NCI-H1930 (cell line): Measurements from ENCODE around the gene SGMS1.
"Not testable (repeated sequence)": the region's sequence is repeated elsewhere in the genome, so short reads cannot be mapped to it uniquely, and the experiment has no call there.

ENCODE experiments used
- DNase-seq, 2 experiments: peaks; one replicate each; lab custom pipeline; 2025; lab: John Stamatoyannopoulos, UW

Gene SGMS1

GRCh38 chr10:50299948-50300669 is 323.6 kb downstream of the SGMS1 start:
- no peak for DNase-seq

DNA sequence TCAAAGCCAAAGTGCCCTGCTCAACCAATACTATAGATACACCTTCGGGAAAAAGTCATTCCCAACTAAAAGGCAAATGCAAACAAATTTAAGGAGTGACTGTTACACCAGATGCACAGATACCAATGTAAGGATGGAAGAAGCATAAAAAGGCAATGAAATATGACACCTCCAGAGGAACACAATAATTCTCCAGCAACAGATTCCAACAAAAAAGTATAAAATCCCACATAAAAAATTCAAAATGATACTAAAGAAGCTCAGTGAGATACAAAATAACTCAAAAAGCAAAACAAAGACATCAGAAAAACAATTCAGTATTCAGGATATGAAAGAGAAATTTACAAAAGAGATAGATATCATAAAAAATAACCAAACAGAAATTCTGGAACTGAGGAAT is 328.4 kb downstream of the SGMS1 start:
- DNase-seq = no peak

GRCh38 chr10:50294582-50294981 is 329.2 kb downstream of the SGMS1 start:
- no peak for DNase-seq

GRCh38 chr10:50293513-50294313 is 330.0 kb downstream of the SGMS1 start:
- no peak for DNase-seq

- no peak for DNase-seq
Measured at GRCh38 chr10:50291261-50291850, 332.4 kb downstream of the SGMS1 start.

GRCh38 chr10:50289196-50289595 is 334.6 kb downstream of the SGMS1 start:
- DNase-seq = no peak

- DNase-seq = no peak
Measured at GRCh38 chr10:50286996-50287803, 336.6 kb downstream of the SGMS1 start.

DNA sequence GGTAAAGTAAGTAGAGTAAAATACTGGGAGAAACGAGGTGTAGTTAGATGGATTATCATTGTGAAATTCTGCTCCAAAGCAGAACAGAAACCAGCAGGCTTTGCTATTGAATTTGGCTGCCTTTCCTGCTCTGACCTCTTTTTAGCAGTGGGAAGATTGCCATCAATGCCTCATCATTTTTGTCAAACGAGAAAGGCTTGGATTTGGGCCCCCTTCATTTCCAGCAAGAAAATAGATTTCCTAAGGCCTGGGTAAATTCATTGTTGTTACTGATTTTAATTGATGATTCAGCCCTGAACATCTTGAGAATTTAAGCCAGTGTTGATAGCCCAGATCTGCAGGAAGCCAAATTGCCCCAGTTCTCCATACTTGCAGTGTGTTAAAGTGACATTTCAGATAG is 337.2 kb downstream of the SGMS1 start:
- DNase-seq = no peak

- no peak for DNase-seq
Measured at GRCh38 chr10:50281967-50282522, 341.7 kb downstream of the SGMS1 start.

DNA sequence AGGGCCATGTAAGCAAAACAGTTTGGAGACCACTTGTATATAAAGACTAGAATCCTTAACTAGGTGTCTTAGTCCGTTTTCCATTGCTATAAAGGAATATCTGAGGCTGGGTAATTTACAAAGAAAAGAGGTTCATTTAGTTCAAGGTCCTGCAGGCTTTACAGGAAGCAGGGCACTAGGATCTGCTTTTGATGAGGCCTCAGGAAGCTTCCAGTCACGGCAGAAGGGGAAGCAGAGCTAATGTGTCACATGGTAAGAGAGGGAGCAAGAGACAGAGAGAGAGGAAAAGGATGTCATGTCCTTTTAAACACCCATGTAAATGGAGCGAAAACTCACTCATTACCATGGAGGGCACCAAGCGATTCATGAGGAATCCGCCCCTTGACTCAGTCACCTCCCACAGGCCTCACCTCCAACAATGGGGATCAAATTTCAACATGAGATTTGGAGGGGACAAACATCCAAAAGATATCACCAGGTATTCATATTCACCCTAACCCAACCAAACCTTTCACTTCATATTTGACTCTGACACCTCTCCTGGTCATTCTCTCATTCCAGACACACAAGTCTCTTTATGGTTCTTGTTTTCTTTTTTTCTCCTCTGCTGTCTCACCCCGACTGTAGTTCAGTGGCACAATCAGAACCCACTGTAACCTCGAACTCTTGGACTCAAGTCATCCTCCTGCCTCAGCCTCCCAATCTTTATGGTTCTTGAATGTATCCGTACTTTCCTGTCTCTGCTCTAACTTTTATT is 342.4 kb downstream of the SGMS1 start:
- DNase-seq = no peak

- DNase-seq = no peak
Measured at GRCh38 chr10:50280049-50280841, 343.5 kb downstream of the SGMS1 start.

- DNase-seq = no peak
Measured at GRCh38 chr10:50279489-50279888, 344.3 kb downstream of the SGMS1 start.

- DNase-seq = no peak
Measured at GRCh38 chr10:50275650-50276235, 348.0 kb downstream of the SGMS1 start.

DNA sequence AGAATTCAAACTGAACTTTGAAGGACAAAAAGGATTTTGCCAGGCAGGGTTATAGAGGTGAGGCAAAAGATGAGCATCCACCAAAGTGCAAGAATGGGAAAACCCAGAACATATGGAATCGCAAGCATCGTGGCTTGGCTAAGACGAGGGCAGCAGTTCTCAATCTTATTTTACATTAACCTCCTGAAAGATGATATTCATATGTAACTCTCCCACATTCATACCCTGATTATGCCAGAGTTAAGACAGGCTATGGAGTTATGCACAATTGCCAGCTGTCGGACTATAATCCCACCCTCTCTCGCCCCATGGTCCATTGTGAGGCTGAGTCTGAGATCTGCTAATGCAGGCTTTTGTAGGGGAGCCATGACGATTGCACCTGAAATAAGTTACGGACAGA is 351.2 kb downstream of the SGMS1 start:
- DNase-seq = no peak

GRCh38 chr10:50271564-50272250 is 352.0 kb downstream of the SGMS1 start:
- DNase-seq = no peak

GRCh38 chr10:50267877-50268276 is 355.9 kb downstream of the SGMS1 start:
- not testable (repeated sequence) for DNase-seq

DNA sequence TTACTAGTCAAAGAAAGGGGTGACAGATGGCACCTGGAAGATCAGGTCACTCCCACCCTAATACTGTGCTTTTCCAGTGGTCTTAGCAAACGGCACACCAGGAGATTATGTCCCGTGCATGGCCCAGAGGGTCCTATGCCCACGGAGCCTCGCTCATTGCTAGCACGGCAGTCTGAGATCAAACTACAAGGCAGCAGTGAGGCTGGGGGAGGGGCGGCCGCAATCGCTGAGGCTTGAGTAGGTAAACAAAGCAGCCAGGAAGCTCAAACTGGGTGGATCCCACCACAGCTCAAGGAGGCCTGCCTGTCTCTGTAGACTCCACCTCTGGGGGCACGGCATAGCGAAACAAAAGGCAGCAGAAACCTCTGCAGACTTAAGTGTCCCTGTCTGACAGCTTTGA is 361.1 kb downstream of the SGMS1 start:
- DNase-seq = not testable (repeated sequence)

DNA sequence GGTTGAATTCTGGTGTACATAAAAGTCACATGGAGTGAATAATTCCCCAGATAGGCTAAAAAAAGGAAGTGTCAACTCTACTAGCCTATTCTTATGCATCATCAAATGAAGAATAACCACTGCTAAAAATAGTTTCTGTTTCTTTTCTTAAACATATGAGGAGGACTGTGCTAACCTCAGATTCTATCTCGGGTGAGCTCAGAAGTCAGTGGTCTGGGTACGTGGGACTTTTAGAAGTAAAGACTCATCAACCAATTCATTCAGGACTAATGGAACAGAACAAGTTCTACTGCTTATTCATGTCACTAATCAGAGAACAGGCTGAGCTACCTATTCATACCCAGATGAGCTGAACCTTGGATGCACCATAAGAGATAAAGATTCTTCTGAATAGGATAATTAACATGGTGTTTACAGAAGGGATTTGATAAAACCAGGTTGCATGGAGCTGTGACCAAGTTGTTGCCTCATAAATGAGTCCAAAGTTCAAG is 362.9 kb downstream of the SGMS1 start:
- no peak for DNase-seq
